H1 (cell line): ENCODE results near the gene ACP4. TPM values are rescaled to one million over a fixed set of nuclear protein-coding genes. Genes with fewer than 3 reads are reported as not detected.
A peak's percentile ranks its signal among the peaks of the same experiment; 100 is the strongest.
"Not testable (repeated sequence)": the region's sequence is repeated elsewhere in the genome, so short reads cannot be mapped to it uniquely, and the experiment has no call there.

Experiments used
- CTCF ChIA-PET: fragments of 300-600 bp; sonication (Branson Sonifier 250); formaldehyde crosslinking; loops from one replicate; lab custom pipeline; 2021; ENCODE audit not compliant: partially characterized antibody; lab: Charles Lee
- POLR2A ChIA-PET: fragments of 300-600 bp; sonication (Branson Sonifier 250); formaldehyde crosslinking; loops from one replicate; lab custom pipeline; 2021; ENCODE audit warnings: inconsistent platforms; ENCODE audit not compliant: partially characterized antibody; lab: Charles Lee
- DNase-seq, 2 experiments: peaks; one replicate each; pipeline versions ENCODE4 v3.0.0 to v3.0.0-alpha.2; 2010 to 2022; ENCODE audit warnings: low spot score in 2 of 2, low read depth in 1 of 2, mixed read lengths in 1 of 2
- FAIRE-seq: peaks from 2 replicates; lab custom pipeline; 2011; peaks lifted over from hg19 to GRCh38; lab: Jason Lieb, UNC
- H2AFZ ChIP-seq: 2 replicates; pipeline ENCODE4 v1.8.1; 2012; ENCODE audit warnings: low read length, inconsistent platforms
- H2AK5ac ChIP-seq: 2 replicates; pipeline ENCODE4 v1.6.1; 2013; ENCODE audit warnings: low read depth, low read length
- H2BK120ac ChIP-seq: replicated peaks from 2 replicates; pipeline ENCODE3; 2013; ENCODE audit warnings: low read depth, low read length, inconsistent platforms
- H2BK12ac ChIP-seq: 2 replicates; pipeline ENCODE4 v1.6.1; 2013; ENCODE audit warnings: low read depth, low read length
- H2BK15ac ChIP-seq: 2 replicates; pipeline ENCODE4 v1.6.1; 2013; ENCODE audit warnings: low read length
- H2BK20ac ChIP-seq: 2 replicates; pipeline ENCODE4 v1.6.1; 2013; ENCODE audit warnings: low read length
- H2BK5ac ChIP-seq: 2 replicates; pipeline ENCODE4 v1.6.1; 2013; ENCODE audit warnings: low read depth, low read length
- H3K14ac ChIP-seq: 2 replicates; pipeline ENCODE4 v1.6.1; 2013; ENCODE audit warnings: inconsistent platforms; ENCODE audit not compliant: insufficient read length
- H3K18ac ChIP-seq: 2 replicates; pipeline ENCODE4 v1.6.1; 2013; ENCODE audit warnings: low read length; ENCODE audit errors: extremely low read depth
- H3K23ac ChIP-seq: 2 replicates; pipeline ENCODE4 v1.6.1; 2013; ENCODE audit warnings: inconsistent platforms; ENCODE audit not compliant: insufficient read length
- H3K23me2 ChIP-seq: 2 replicates; pipeline ENCODE4 v1.6.1; 2013; ENCODE audit warnings: low read depth, low read length
- H3K27ac ChIP-seq: 2 replicates; pipeline ENCODE4 v1.6.1; 2011; ENCODE audit warnings: low read depth, low read length, inconsistent platforms
- H3K27me3 ChIP-seq, 4 experiments: replicated peaks in 1 of 4; 1 replicate in 1 of 4; 2 replicates in 3 of 4; pipeline versions ENCODE4 v1.6.1 to v1.8.1; 2011 to 2013; ENCODE audit warnings: low read length in 3 of 4, mild to moderate bottlenecking in 3 of 4, inconsistent platforms in 2 of 4, mixed read lengths in 2 of 4, moderate library complexity in 1 of 4; ENCODE audit not compliant: control insufficient read depth in 3 of 4, insufficient read depth in 3 of 4; ENCODE audit errors: extremely low read depth in 1 of 4
- H3K36me3 ChIP-seq, 4 experiments: 2 replicates each; pipeline versions ENCODE4 v1.6.1 to v1.8.1; 2011 to 2013; ENCODE audit warnings: mild to moderate bottlenecking in 4 of 4, low read length in 3 of 4, moderate library complexity in 2 of 4, control low read depth in 1 of 4, inconsistent platforms in 1 of 4; ENCODE audit not compliant: insufficient read depth in 4 of 4, control insufficient read depth in 2 of 4
- H3K4ac ChIP-seq: replicated peaks from 2 replicates; pipeline ENCODE3; 2013; ENCODE audit warnings: low read length, low read depth, mixed read lengths, inconsistent platforms; ENCODE audit not compliant: insufficient read length
- H3K4me1 ChIP-seq, 4 experiments: replicated peaks in 1 of 4; 1 replicate in 1 of 4; 2 replicates in 3 of 4; pipeline versions ENCODE4 v1.6.1 to v1.8.1; 2011 to 2013; ENCODE audit warnings: low read length in 3 of 4, inconsistent platforms in 2 of 4, mixed read lengths in 1 of 4; ENCODE audit not compliant: insufficient read depth in 4 of 4, control insufficient read depth in 3 of 4
- H3K4me2 ChIP-seq, 2 experiments: 2 replicates each; pipeline versions ENCODE4 v1.6.1 to v1.8.1; 2011 to 2013; ENCODE audit warnings: low read depth in 2 of 2, low read length in 2 of 2, control low read depth in 1 of 2, inconsistent platforms in 1 of 2, mild to moderate bottlenecking in 1 of 2; ENCODE audit not compliant: insufficient read depth in 1 of 2
- H3K4me3 ChIP-seq, 4 experiments: fragments of 200-600, 300-600 bp in 1 of 4; sonication (generic), shearing (Covaris generic), sonication (Bioruptor Twin) in 1 of 4; 2 replicates each; pipeline versions ENCODE4 v1.5.1 to v1.8.1; 2011 to 2016; ENCODE audit warnings: low read length in 4 of 4, low read depth in 3 of 4, control low read depth in 2 of 4, inconsistent platforms in 2 of 4, mild to moderate bottlenecking in 2 of 4, mixed read lengths in 1 of 4, moderate library complexity in 1 of 4; ENCODE audit not compliant: insufficient read depth in 2 of 4; ENCODE audit errors: extremely low read depth in 1 of 4
- H3K56ac ChIP-seq: replicated peaks from 2 replicates; pipeline ENCODE3; 2013; ENCODE audit warnings: low read depth, mild to moderate bottlenecking, mixed read lengths, low read length, inconsistent platforms; ENCODE audit not compliant: insufficient read length
- H3K79me1 ChIP-seq: 2 replicates; pipeline ENCODE4 v1.6.1; 2013; ENCODE audit warnings: low read depth, low read length, control low read depth
- H3K79me2 ChIP-seq, 2 experiments: 2 replicates each; pipeline versions ENCODE4 v1.6.1 to v1.8.1; 2012 to 2013; ENCODE audit warnings: low read length in 2 of 2, mild to moderate bottlenecking in 2 of 2, inconsistent platforms in 1 of 2; ENCODE audit not compliant: insufficient read depth in 2 of 2, control insufficient read depth in 1 of 2
- H3K9ac ChIP-seq, 4 experiments: replicated peaks in 1 of 4; 1 replicate in 1 of 4; 2 replicates in 3 of 4; pipeline versions ENCODE4 v1.6.1 to v1.8.1; 2011 to 2013; ENCODE audit warnings: low read depth in 3 of 4, low read length in 3 of 4, control low read depth in 2 of 4, mild to moderate bottlenecking in 2 of 4, moderate library complexity in 2 of 4, inconsistent platforms in 1 of 4; ENCODE audit errors: extremely low read depth in 1 of 4
- H3K9me3 ChIP-seq, 2 experiments: 2 replicates each; pipeline versions ENCODE4 v1.6.1 to v1.8.1; 2012 to 2013; ENCODE audit warnings: mild to moderate bottlenecking in 2 of 2, moderate library complexity in 2 of 2, control low read depth in 1 of 2, inconsistent platforms in 1 of 2, low read depth in 1 of 2, low read length in 1 of 2, mixed read lengths in 1 of 2; ENCODE audit not compliant: insufficient read depth in 2 of 2
- H4K20me1 ChIP-seq, 2 experiments: replicated peaks in 1 of 2; 2 replicates each; pipeline versions ENCODE3 to v1.8.1; 2011 to 2013; ENCODE audit warnings: inconsistent platforms in 2 of 2, low read length in 2 of 2, mild to moderate bottlenecking in 1 of 2; ENCODE audit not compliant: insufficient read depth in 2 of 2, control insufficient read depth in 1 of 2
- H4K5ac ChIP-seq: 2 replicates; pipeline ENCODE4 v1.6.1; 2013; ENCODE audit warnings: low read length, low read depth, mixed read lengths, inconsistent platforms; ENCODE audit not compliant: insufficient read length
- H4K8ac ChIP-seq: 2 replicates; pipeline ENCODE4 v1.8.0; 2013; ENCODE audit warnings: mild to moderate bottlenecking, moderate library complexity, low read length, inconsistent platforms; ENCODE audit not compliant: insufficient read depth; ENCODE audit errors: extremely low read depth
- H4K91ac ChIP-seq: replicated peaks from 2 replicates; pipeline ENCODE3; 2013; ENCODE audit warnings: low read length, mixed read lengths, inconsistent platforms; ENCODE audit not compliant: insufficient read length
- WGBS, 2 experiments: shearing (Covaris generic) in 1 of 2; methylation state at CpG; one replicate each; pipeline versions ENCODE4 v1.1.6 to v1.1.7; 2013 to 2015; ENCODE audit warnings: low lambda C conversion rate in 2 of 2, mixed read lengths in 2 of 2, inconsistent platforms in 1 of 2, low coverage in 1 of 2, missing lambda C conversion rate in 1 of 2; ENCODE audit not compliant: insufficient replicate concordance in 2 of 2, insufficient coverage in 1 of 2, insufficient read length in 1 of 2; ENCODE audit errors: extremely low coverage in 1 of 2, missing lambda C conversion rate in 1 of 2; 5-methylcytosine and 5-hydroxymethylcytosine counted together
- polyA plus RNA-seq, 7 experiments: library from polyadenylated mRNA; depleted of rRNA in 3 of 7; stranded (reverse) in 5 of 7; unstranded in 2 of 7; fragments of >200 nt in 5 of 7; fragments of 200-250 nt in 2 of 7; gene quantifications; 1 replicate in 5 of 7; 2 replicates in 1 of 7; 4 replicates in 1 of 7; pipeline versions ENCODE4 v1.2.1 to v1.2.3, GENCODE V29; 2011 to 2013; ENCODE audit warnings: missing spikeins in 2 of 7, mixed read lengths in 2 of 7
- total RNA-seq: library from RNA; stranded (reverse); fragmentation: NEBNext Ultra II Directional; extraction: Animal tissue kit (Norgen Biotek cat#: 25700); gene quantifications from 2 replicates; pipeline ENCODE4 v1.2.1, GENCODE V29; 2021

ACP4 gene
- total and polyA plus RNA-seq, 2 of the 8 experiments (the other 6 are each of a cell fraction or from before 2014, with no cell fraction given), result not detected

DNA sequence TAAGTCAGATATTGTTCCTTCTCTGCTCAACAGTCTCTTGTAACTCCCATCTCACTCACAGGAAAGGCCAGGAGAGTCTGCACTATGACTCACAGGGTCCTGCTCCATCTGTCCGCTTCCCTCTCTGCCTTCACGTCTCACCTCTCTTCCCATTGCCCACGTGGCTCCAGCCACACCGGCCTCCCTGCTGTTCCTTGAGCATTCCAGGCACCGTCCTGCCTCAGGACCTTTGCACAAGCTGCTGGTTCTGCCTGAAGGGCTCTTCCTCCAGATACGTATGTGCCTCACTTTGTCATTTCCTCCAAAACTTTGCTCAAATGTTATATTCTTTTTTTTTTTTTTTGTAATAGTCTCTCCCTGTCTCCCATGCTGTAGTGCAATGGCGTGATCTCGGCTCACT is 34.0 kb upstream of the ACP4 start:
- not testable (repeated sequence) for H4K5ac ChIP-seq, H2BK20ac ChIP-seq, H2BK120ac ChIP-seq, H3K27ac ChIP-seq, H3K56ac ChIP-seq, H3K4me2 ChIP-seq, H3K18ac ChIP-seq, H2BK12ac ChIP-seq, H3K36me3 ChIP-seq, H4K20me1 ChIP-seq, H3K23me2 ChIP-seq, H3K79me1 ChIP-seq, H3K79me2 ChIP-seq, H2AK5ac ChIP-seq, H3K14ac ChIP-seq, H3K4ac ChIP-seq, H3K4me3 ChIP-seq, H2AFZ ChIP-seq, H4K8ac ChIP-seq, H2BK5ac ChIP-seq, H3K27me3 ChIP-seq, H3K23ac ChIP-seq, DNase-seq, H3K9me3 ChIP-seq, H2BK15ac ChIP-seq, H3K9ac ChIP-seq, H4K91ac ChIP-seq, H3K4me1 ChIP-seq
- FAIRE-seq, result peak; percentile 62
- ChIA-PET CTCF (interaction anchor here (0.9 kb wide), 1 partner anchor 27 kb away, joined by 5 read pairs; no protein-coding TSS in a partner anchor), POLR2A (interaction anchor here (0.8 kb wide), 1 partner anchor 15 kb away, joined by 3 read pairs; no protein-coding TSS in a partner anchor)
- 80% methylated on average over 8 of the region's 8 CpGs; no CpG with 5 or more reads in 1 of the 2 experiments for WGBS, 2 experiments

DNA sequence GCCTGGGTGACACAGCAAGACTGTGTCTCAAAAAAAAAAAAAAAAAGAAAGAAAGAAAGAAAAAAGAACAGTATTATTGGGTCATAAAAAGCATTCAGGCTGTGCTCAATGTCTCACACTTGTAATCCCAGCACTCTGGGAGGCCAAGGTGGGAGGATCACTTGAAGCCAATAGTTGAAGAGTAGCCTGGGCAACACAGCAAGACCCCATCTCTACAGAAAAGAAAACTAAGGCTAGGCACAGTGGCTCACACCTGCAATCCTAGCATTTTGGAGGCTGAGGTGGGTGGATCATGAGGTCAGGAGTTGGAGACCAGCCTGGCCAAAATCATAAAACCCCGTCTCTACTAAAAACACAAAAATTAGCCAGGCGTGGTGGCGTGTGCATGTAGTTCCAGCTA is 32.6 kb upstream of the ACP4 start:
- H3K18ac ChIP-seq, H2BK120ac ChIP-seq, H4K91ac ChIP-seq, H2AK5ac ChIP-seq, H4K8ac ChIP-seq, H3K36me3 ChIP-seq, H4K20me1 ChIP-seq, H3K23me2 ChIP-seq, H3K4me3 ChIP-seq, H3K4me1 ChIP-seq, H2BK20ac ChIP-seq, H2BK15ac ChIP-seq, H4K5ac ChIP-seq, H3K79me1 ChIP-seq, H3K27me3 ChIP-seq, H3K23ac ChIP-seq, H3K4me2 ChIP-seq, H2AFZ ChIP-seq, H2BK5ac ChIP-seq, H2BK12ac ChIP-seq, H3K56ac ChIP-seq, CTCF ChIA-PET, H3K79me2 ChIP-seq, FAIRE-seq, H3K9ac ChIP-seq, DNase-seq, H3K27ac ChIP-seq, POLR2A ChIA-PET, H3K4ac ChIP-seq, H3K9me3 ChIP-seq, H3K14ac ChIP-seq: not testable (repeated sequence)
- WGBS, 2 experiments, result 100% methylated on average over 3 of the region's 3 CpGs; no CpG with 5 or more reads in 1 of the 2 experiments
